NT2/D1 (cell line): Measurements from ENCODE around the gene MED15.

Experiments used
- SUZ12 ChIP-seq: IDR thresholded peaks from 2 replicates; pipeline ENCODE4 v1.6.1; 2011; ENCODE audit not compliant: insufficient read length, insufficient read depth; ENCODE audit errors: extremely low read depth
- ZNF274 ChIP-seq: IDR thresholded peaks from 2 replicates; pipeline ENCODE4 v1.6.1; 2011; ENCODE audit warnings: mild to moderate bottlenecking, low read depth, low read length

GRCh38 chr22:20607157-20607907 lies 99.9 kb downstream of the MED15 start:
- TF ChIP-seq SUZ12 (no peak), ZNF274 (no peak)
